Testis (tissue), 3 donors: ENCODE data around the gene TACC2. TPM values are rescaled to one million over a fixed set of nuclear protein-coding genes. Genes with fewer than 3 reads are reported as not detected.

ENCODE experiments used
- DNase-seq: peaks from one replicate; pipeline ENCODE4 v3.0.0-alpha.2; 2019
- H3K27ac ChIP-seq, 2 donors: fragments of 200-600 bp; sonication (generic); one replicate each; pipeline ENCODE4 v1.5.1; 2019
- H3K27me3 ChIP-seq: fragments of 200-600 bp; sonication (generic); one replicate; pipeline ENCODE4 v1.5.1; 2019
- H3K36me3 ChIP-seq: fragments of 200-600 bp; sonication (generic); one replicate; pipeline ENCODE4 v1.5.1; 2017; ENCODE audit warnings: low read depth; ENCODE audit errors: missing control alignments
- H3K4me1 ChIP-seq: fragments of 200-600 bp; sonication (generic); one replicate; pipeline ENCODE4 v1.5.1; 2019
- H3K4me3 ChIP-seq, 2 donors: fragments of 200-600 bp; sonication (generic); one replicate each; pipeline ENCODE4 v1.5.1; 2017 to 2019
- H3K9me3 ChIP-seq: fragments of 200-600 bp; sonication (generic); one replicate; pipeline ENCODE4 v1.5.1; 2017
- POLR2A ChIP-seq: fragments of 450-650 bp; IDR thresholded peaks from one replicate; pipeline ENCODE4 v1.6.1; 2017; ENCODE audit warnings: antibody characterized with exemption, mild to moderate bottlenecking, moderate library complexity
- WGBS, 2 donors: methylation state at CpG; one replicate each; pipeline ENCODE4 v1.1.5; 2018; 5-methylcytosine and 5-hydroxymethylcytosine counted together
- intact Hi-C: fragments of 100-400 bp; cut with DNase I; formaldehyde crosslinking; loops from one replicate; pipeline ENCODE4 v1.15.1; 2023; ENCODE audit warnings: low total_unique reads
- polyA plus RNA-seq: library from polyadenylated mRNA; stranded (reverse); fragments of 350-450 nt; fragmentation: Illumina TruSeq; extraction: RNeasy Lipid Tissue Mini Kit (QIAGEN cat#74804); gene quantifications from one replicate; pipeline ENCODE4 v1.2.3, GENCODE V29; 2014; ENCODE audit warnings: low read depth, low replicate concordance; ENCODE audit not compliant: insufficient read depth
- total RNA-seq, 2 donors: library from RNA; depleted of rRNA; stranded (reverse); fragments of >200 nt; gene quantifications; one replicate each; pipeline ENCODE4 v1.2.3, GENCODE V29; 2016
- TF ChIP-seq, protein P1 (sequence below), 3 experiments: fragments of 450-650 bp in 2 of 3; fragments of 200-600 bp in 1 of 3; sonication (generic) in 1 of 3; IDR thresholded peaks; one replicate each; pipeline ENCODE4 v1.5.1; 2016 to 2019; ENCODE audit warnings: antibody characterized with exemption in 3 of 3, mild to moderate bottlenecking in 2 of 3, moderate library complexity in 1 of 3

TACC2 gene
- total and polyA plus RNA-seq, 3 donors from 2014 or later, result 18.0 to 24.2 (median 21.3) TPM

DNA sequence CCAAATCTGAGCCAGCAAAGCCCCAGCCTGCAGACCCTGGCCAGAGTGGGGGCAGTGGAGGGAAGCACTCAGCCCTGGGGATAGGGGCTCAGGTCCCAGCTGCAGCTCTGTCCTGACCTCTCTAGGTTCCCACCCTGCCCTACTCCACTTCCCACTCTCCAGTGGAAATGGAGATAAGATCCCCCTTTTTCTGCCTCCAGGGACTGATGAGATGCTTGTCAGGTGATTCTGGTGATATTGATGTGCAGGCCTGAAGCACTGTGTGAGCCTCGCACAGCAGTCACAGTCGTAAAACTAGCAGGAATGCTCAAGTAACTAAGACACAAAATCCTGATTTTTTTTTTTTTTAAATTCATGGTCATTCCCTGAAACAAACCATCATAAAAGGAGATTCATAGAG, 227.1 kb downstream of the TACC2 start:
- Histone ChIP-seq H3K4me1 (no peaks in the 10 kb centered on the region), H3K36me3 (no peaks in the 10 kb centered on the region), H3K9me3 (no peaks in the 10 kb centered on the region), H3K4me3 (no peak overlapping the region), H3K27ac (no peak overlapping the region), H3K27me3 (no peaks in the 10 kb centered on the region)
- TF ChIP-seq, protein P1, sequence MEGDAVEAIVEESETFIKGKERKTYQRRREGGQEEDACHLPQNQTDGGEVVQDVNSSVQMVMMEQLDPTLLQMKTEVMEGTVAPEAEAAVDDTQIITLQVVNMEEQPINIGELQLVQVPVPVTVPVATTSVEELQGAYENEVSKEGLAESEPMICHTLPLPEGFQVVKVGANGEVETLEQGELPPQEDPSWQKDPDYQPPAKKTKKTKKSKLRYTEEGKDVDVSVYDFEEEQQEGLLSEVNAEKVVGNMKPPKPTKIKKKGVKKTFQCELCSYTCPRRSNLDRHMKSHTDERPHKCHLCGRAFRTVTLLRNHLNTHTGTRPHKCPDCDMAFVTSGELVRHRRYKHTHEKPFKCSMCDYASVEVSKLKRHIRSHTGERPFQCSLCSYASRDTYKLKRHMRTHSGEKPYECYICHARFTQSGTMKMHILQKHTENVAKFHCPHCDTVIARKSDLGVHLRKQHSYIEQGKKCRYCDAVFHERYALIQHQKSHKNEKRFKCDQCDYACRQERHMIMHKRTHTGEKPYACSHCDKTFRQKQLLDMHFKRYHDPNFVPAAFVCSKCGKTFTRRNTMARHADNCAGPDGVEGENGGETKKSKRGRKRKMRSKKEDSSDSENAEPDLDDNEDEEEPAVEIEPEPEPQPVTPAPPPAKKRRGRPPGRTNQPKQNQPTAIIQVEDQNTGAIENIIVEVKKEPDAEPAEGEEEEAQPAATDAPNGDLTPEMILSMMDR (IDR thresholded peaks at IDR 0.05), result no peak
- TF ChIP-seq POLR2A, result no peak
- no peak for DNase-seq
- WGBS, 2 donors, result 91 to 100% methylated on average over 2 of the region's 2 CpGs
- intact Hi-C loops, result no loop called here

- DNase-seq, result no peak
- Histone ChIP-seq H3K27ac (no peak overlapping the region), H3K4me3 (no peak overlapping the region), H3K27me3 (no peaks in the 10 kb centered on the region), H3K36me3 (no peaks in the 10 kb centered on the region), H3K4me1 (no peaks in the 10 kb centered on the region), H3K9me3 (no peaks in the 10 kb centered on the region)
- intact Hi-C loops, result no loop called here
- TF ChIP-seq, protein P1 (IDR thresholded peaks at IDR 0.05), result no peak
- no peak for TF ChIP-seq POLR2A
- 90 to 91% methylated on average over 6 of the region's 6 CpGs for WGBS, 2 donors
These were observed 230.4 kb downstream of the TACC2 start for GRCh38 chr10:122219340-122219739.

DNA sequence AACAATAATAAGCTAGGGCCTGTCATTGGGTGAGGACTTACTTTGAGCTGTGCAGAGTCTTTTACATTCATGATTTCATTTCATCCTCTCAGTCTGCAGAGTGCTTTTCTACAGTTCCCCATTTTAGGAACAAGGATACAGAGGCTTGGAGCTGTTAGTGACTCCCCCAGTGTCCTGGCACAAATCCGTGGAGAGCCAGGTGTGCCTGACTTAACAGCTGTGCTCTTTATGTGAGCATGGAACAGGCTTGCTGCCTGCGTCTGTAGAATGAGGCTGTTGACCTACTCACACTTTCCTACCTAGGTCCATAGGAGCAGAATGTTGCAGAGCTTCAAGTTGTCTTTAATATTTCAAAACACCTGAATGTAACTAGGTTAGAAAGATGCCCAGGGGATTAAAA, 231.8 kb downstream of the TACC2 start:
- intact Hi-C loops, result no loop called here
- Histone ChIP-seq H3K4me1 (no peaks in the 10 kb centered on the region), H3K36me3 (no peaks in the 10 kb centered on the region), H3K27ac (no peak overlapping the region), H3K27me3 (no peaks in the 10 kb centered on the region), H3K4me3 (no peak overlapping the region), H3K9me3 (no peaks in the 10 kb centered on the region)
- TF ChIP-seq, protein P1 (IDR thresholded peaks at IDR 0.05), result no peak
- no peak for TF ChIP-seq POLR2A
- WGBS, 2 donors, result 74 to 79% methylated on average over 2 of the region's 2 CpGs
- no peak for DNase-seq

GRCh38 chr10:122221958-122222357, 233.0 kb downstream of the TACC2 start:
- TF ChIP-seq POLR2A, result no peak
- TF ChIP-seq, protein P1 (IDR thresholded peaks at IDR 0.05), result no peak
- H3K36me3 ChIP-seq, result no peaks in the 10 kb centered on the region
- no peak for DNase-seq
- H3K4me3 ChIP-seq, result no peak overlapping the region
- no peak overlapping the region for H3K27ac ChIP-seq
- H3K9me3 ChIP-seq, result no peaks in the 10 kb centered on the region
- WGBS, 2 donors, result 93 to 100% methylated on average over 1 to 5 of the region's 5 CpGs
- H3K4me1 ChIP-seq, result no peaks in the 10 kb centered on the region
- H3K27me3 ChIP-seq, result no peaks in the 10 kb centered on the region
- intact Hi-C loops, result no loop called here

- WGBS, 2 donors, result 96 to 97% methylated on average over 7 of the region's 7 CpGs
- TF ChIP-seq, protein P1 (IDR thresholded peaks at IDR 0.05), result no peak
- H3K9me3 ChIP-seq, result no peaks in the 10 kb centered on the region
- intact Hi-C loops, result no loop called here
- H3K4me1 ChIP-seq, result no peaks in the 10 kb centered on the region
- no peak overlapping the region for H3K4me3 ChIP-seq
- no peaks in the 10 kb centered on the region for H3K36me3 ChIP-seq
- no peak for DNase-seq
- no peaks in the 10 kb centered on the region for H3K27me3 ChIP-seq
- no peak overlapping the region for H3K27ac ChIP-seq
These were observed 233.7 kb downstream of the TACC2 start for GRCh38 chr10:122222638-122223037.
